GM18517 (cell line): ENCODE results near the gene SLC22A2.

Experiments used
- ATAC-seq: cut with Tn5 transposase; IDR thresholded peaks from one replicate; pipeline ENCODE4 v1.9.1; 2021; ENCODE audit warnings: mild to moderate bottlenecking, moderate library complexity; ENCODE audit not compliant: unreplicated experiment

Gene SLC22A2

DNA sequence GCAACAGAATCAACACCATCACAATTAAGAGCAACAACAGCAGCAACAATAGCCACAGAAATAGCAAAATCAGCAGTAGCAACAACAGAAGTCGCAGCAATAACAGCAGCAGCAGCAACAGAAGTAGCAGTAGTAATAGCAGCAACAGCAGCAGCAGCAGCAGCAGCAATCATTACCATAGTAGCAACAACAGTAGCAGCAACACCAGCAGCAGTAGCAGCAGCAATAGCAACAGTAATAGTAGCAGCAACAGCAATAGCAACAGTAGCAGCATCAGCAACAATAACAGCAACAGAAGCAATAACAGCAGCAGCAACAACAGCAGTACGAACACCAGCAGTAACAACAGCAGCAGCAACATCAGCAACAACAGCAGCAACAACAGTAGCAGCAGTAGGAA, 39.8 kb downstream of the SLC22A2 start:
- no peak for ATAC-seq

DNA sequence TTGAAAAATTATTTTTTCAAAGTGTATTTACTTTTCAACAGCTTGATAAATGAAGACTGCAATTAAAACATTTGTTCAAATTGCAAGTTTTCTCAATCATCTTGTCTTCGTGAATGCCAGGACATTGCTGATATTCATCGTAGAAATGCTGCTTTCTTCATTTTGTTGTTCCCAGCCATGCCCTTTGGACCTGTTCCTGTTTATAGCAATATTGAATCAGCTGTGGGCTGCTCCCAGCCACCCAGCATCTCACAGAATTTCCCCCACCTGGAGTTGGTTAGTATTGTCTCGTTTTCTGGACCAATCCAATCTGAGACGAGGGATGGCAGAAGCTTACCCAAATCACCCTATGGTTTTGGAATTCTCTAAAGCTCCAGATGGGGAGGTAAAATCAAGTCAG, 40.8 kb downstream of the SLC22A2 start:
- no peak for ATAC-seq

- no peak for ATAC-seq
These were observed 41.5 kb downstream of the SLC22A2 start for GRCh38 chr6:160217073-160217472.

DNA sequence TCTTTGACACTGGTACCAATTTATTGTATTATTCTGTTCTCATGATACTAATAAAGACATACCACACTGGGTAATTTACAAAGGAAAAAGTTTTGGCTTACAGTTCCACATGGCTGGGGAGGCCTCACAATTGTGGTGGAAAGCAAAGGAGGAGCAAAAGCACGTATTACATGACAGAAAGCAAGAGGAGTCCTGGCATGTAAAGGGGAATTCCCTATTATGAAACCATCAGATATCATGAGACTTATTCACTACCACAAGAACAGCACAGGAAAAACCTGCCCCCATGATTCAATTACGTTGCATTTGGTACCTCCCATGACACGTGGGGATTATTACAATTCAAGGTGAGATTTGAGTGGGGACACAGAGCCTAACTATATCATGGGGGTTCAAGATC, 43.4 kb downstream of the SLC22A2 start:
- ATAC-seq, result no peak

DNA sequence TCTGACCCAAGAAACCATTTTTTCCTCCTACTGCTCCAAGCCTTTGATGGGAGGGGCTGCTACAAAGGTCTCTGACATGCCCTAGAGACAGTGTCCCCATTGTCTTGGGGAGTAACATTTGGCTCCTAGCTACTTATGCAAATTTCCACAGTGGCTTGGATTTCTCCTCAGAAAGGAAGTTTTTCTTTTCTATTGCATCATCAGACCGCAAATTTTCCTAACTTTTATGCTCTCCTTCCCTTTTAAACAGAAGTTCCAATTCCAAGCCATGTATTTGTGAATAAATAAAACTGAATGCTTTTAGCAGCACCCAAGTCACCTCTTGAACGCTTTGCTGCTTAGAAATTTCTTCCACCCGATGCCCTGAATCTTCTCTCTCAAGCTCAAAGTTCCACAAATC, 51.0 kb downstream of the SLC22A2 start:
- no peak for ATAC-seq

- ATAC-seq, result no peak
These were observed 53.9 kb downstream of the SLC22A2 start for GRCh38 chr6:160204710-160205109.

DNA sequence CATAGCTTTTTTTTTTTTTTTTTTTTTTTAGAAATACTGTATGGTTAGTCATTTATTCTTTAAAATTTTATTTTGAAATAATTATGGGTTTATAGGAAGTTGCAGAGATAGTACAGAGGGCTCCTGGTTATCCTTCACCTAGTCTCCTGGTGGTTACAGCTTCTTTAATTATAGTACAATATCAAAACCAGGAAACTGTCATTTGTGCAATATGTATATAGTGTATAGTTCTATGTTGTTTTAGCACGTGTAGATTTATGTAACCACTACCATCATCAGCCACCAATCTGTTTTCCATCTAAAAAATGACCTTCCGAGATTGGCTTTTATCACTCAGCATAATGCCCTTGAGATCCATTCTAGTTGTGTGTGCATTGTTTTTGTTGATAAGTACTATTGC, 54.7 kb downstream of the SLC22A2 start:
- ATAC-seq, result no peak

DNA sequence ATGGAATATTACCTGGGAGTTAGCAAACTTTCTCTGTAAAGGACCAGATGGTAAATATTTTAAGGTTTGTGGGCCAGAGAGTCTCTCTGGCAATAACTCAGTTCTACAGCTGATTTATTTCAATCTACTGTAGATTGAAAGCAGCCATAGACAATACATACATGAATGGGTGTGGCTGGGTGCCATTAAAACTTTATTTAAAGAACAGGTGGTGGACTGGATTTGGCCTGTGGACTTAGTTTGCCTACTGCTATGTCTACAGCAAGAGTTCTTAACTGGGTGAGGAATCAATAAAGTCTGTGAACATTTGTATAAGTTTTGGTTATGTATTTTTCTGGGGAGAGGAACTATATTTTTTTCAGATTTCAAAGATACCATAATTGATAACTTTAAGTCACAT, 55.1 kb downstream of the SLC22A2 start:
- ATAC-seq, result no peak

DNA sequence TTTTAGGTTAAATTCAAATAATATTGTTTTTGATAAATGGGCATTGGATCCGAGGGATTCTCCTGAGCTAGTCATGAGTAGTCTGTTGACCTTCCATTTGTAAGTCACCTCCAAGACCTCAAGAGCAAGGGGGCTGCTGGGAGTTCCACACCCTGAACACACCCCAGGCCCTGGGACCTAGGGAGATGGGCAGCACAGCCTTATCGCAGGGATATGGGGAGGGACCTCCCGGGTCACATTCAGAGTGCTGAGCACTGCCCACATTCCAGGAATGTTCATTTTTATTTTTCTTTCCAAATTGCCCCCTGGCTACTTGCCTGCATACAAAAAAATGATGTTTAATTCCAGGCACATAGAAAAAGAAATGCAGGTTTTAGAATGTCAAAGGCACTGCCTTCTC, 55.5 kb downstream of the SLC22A2 start:
- no peak for ATAC-seq

GRCh38 chr6:160202411-160202810, 56.2 kb downstream of the SLC22A2 start:
- ATAC-seq, result no peak

GRCh38 chr6:160201061-160201460, 57.6 kb downstream of the SLC22A2 start:
- ATAC-seq, result no peak

- peak; percentile 88 for ATAC-seq
These were observed 59.9 kb downstream of the SLC22A2 start for GRCh38 chr6:160198606-160199211.

- no peak for ATAC-seq
These were observed 61.0 kb downstream of the SLC22A2 start for GRCh38 chr6:160197662-160198061.

DNA sequence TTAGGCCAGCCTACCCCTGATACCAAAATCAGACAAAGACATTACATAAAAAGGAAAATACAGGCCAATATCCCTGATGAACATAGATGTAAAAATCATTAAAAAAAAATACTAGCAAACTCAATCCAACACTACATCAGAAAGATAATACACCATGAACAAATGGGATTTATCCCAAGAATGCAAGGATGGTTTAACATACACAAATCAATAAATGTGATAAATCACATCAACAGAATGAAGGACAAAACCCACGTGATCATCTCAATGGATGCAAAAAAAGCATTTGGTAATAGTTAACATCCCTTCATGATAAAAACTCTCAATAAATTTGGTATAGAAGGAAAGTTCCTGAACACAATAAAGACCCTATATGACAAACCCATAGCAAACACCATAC, 63.8 kb downstream of the SLC22A2 start:
- no peak for ATAC-seq

- ATAC-seq, result no peak
These were observed 65.8 kb downstream of the SLC22A2 start for GRCh38 chr6:160192840-160193239.

GRCh38 chr6:160190973-160191372, 67.6 kb downstream of the SLC22A2 start:
- no peak for ATAC-seq

- ATAC-seq, result no peak
These were observed 68.5 kb downstream of the SLC22A2 start for GRCh38 chr6:160190081-160190480.

GRCh38 chr6:160188773-160189172, 69.8 kb downstream of the SLC22A2 start:
- ATAC-seq, result no peak

- ATAC-seq, result no peak
These were observed 77.9 kb downstream of the SLC22A2 start for GRCh38 chr6:160180706-160181105.

DNA sequence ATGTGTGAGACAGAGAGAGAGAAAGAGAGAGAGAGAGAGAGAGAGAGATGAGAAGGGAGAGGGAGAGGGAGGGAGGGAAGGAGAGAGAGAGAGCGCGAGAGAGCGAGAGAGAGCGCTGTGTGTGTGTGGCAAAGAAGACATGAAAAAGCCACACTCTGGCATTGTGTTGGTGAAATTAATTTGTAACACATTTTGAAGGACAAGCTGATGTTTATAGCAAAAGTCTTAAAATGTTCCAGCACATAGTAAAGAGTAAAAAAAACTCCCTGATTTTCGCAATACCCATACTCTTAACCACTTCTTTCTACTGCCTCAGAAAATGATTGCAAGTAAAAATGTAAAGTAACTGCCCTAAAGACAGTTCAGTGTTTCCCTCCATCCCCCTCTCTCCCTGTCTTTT, 80.3 kb downstream of the SLC22A2 start:
- no peak for ATAC-seq

GRCh38 chr6:160177220-160177619, 81.4 kb downstream of the SLC22A2 start:
- no peak for ATAC-seq

- ATAC-seq, result no peak
These were observed 83.9 kb downstream of the SLC22A2 start for GRCh38 chr6:160174681-160175080.

GRCh38 chr6:160173806-160174527, 84.7 kb downstream of the SLC22A2 start:
- ATAC-seq, result no peak
